ENCODE data around the gene TMEM185B.
"Not testable (repeated sequence)": the region's sequence is repeated elsewhere in the genome, so short reads cannot be mapped to it uniquely, and the experiment has no call there.

Gene TMEM185B

GRCh38 chr2:120223034-120223912 is at the start of gene TMEM185B:
TMEM185B (minus strand) TSS chr2:120223400; CDS start chr2:120222976, 424 bp downstream.
- peak; percentile 91 for DNase-seq

GRCh38 chr2:120271711-120272379 is 48.6 kb upstream of the TMEM185B start:
- no peak for DNase-seq

- DNase-seq: no peak
Observed at GRCh38 chr2:120269816-120270215, 46.6 kb upstream of the TMEM185B start.

GRCh38 chr2:120269076-120269744 is 46.0 kb upstream of the TMEM185B start:
- DNase-seq: no peak

GRCh38 chr2:120267348-120267747 is 44.1 kb upstream of the TMEM185B start:
- DNase-seq: peak; percentile 19

- DNase-seq: no peak
Observed at GRCh38 chr2:120265006-120265405, 41.8 kb upstream of the TMEM185B start.

- DNase-seq: no peak
Observed at GRCh38 chr2:120262761-120263428, 39.7 kb upstream of the TMEM185B start.

- DNase-seq: no peak
Observed at GRCh38 chr2:120262150-120262549, 39.0 kb upstream of the TMEM185B start.

GRCh38 chr2:120261387-120262006 is 38.3 kb upstream of the TMEM185B start:
- peak; percentile 78 for DNase-seq

- DNase-seq: no peak
Observed at GRCh38 chr2:120260736-120261135, 37.5 kb upstream of the TMEM185B start.

GRCh38 chr2:120259939-120260338 is 36.7 kb upstream of the TMEM185B start:
- DNase-seq: not testable (repeated sequence)

GRCh38 chr2:120258196-120258595 is 35.0 kb upstream of the TMEM185B start:
- no peak for DNase-seq

- no peak for DNase-seq
Observed at GRCh38 chr2:120257522-120257921, 34.3 kb upstream of the TMEM185B start.

- no peak for DNase-seq
Observed at GRCh38 chr2:120256651-120257000, 33.4 kb upstream of the TMEM185B start.

- DNase-seq: no peak
Observed at GRCh38 chr2:120255986-120256650, 32.9 kb upstream of the TMEM185B start.

- DNase-seq: no peak
Observed at GRCh38 chr2:120255071-120255470, 31.9 kb upstream of the TMEM185B start.

- no peak for DNase-seq
Observed at GRCh38 chr2:120254178-120254577, 31.0 kb upstream of the TMEM185B start.

- DNase-seq: peak; percentile 28
Observed at GRCh38 chr2:120253021-120253882, 30.1 kb upstream of the TMEM185B start.

GRCh38 chr2:120252225-120253020 is 29.2 kb upstream of the TMEM185B start, which contains the start of gene RALB:
RALB (plus strand) TSS chr2:120252852; CDS start chr2:120278665, 25,813 bp downstream.
- DNase-seq: peak; percentile 99

GRCh38 chr2:120251880-120252224 is 28.7 kb upstream of the TMEM185B start:
- DNase-seq: no peak

Measured in stimulated activated CD4-positive, alpha-beta T cell treated with anti-CD3 and anti-CD28 coated beads, Interleukin-1b, Interleukin-23, amount 100 ng/mL, for 48 hours (primary cell).